Activated CD4-positive, CD25-positive, alpha-beta regulatory T cell (primary cell): ENCODE results near the gene R3HDM2.
"Not testable (repeated sequence)": the region's sequence is repeated elsewhere in the genome, so short reads cannot be mapped to it uniquely, and the experiment has no call there.

Experiments
- DNase-seq, 4 experiments: peaks; one replicate each; lab custom pipeline; 2025; lab: John Stamatoyannopoulos, UW

R3HDM2 gene

DNA sequence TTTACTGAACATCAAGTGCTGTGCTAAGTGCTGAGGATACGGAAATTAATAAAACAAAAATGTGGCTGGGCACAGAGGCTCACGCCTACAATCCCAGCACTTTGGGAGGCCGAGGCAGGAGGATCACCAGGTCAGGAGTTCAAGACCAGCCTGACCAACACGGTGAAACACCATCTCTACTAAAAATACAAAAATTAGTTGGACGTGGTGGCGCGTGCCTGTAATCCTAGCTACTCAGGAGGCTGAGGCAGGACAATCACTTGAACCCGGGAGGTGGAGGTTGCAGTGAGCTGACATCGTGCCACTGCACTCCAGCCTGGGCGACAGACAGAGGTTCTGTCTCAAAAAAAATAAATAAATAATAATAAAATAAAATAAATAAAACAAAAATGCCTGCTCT lies 3.9 kb downstream of the R3HDM2 start:
- DNase-seq = not testable (repeated sequence)

- DNase-seq = no peak
Measured at GRCh38 chr12:57420482-57420881, 10.4 kb downstream of the R3HDM2 start.

- no peak for DNase-seq
Measured at GRCh38 chr12:57419495-57419894, 11.3 kb downstream of the R3HDM2 start.

DNA sequence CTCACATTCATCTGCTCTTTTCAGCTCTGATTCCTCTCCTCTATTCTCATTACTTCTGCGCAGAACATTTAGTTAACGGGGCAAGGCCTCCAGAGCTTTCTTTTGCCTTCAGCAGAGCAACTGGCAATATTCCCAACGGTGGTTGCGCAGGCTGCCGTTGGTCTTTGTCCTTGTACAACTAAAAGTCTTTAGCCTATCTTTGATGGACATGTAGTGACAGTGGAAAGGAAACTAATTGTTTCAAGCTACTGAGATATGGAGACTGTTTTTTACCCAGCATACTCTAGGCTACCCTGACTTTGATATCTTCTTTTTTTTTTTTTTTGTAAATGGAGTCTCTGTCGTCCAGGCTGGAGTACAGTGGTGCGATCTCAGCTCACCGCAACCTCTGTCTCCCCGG lies 12.6 kb downstream of the R3HDM2 start:
- DNase-seq = no peak

DNA sequence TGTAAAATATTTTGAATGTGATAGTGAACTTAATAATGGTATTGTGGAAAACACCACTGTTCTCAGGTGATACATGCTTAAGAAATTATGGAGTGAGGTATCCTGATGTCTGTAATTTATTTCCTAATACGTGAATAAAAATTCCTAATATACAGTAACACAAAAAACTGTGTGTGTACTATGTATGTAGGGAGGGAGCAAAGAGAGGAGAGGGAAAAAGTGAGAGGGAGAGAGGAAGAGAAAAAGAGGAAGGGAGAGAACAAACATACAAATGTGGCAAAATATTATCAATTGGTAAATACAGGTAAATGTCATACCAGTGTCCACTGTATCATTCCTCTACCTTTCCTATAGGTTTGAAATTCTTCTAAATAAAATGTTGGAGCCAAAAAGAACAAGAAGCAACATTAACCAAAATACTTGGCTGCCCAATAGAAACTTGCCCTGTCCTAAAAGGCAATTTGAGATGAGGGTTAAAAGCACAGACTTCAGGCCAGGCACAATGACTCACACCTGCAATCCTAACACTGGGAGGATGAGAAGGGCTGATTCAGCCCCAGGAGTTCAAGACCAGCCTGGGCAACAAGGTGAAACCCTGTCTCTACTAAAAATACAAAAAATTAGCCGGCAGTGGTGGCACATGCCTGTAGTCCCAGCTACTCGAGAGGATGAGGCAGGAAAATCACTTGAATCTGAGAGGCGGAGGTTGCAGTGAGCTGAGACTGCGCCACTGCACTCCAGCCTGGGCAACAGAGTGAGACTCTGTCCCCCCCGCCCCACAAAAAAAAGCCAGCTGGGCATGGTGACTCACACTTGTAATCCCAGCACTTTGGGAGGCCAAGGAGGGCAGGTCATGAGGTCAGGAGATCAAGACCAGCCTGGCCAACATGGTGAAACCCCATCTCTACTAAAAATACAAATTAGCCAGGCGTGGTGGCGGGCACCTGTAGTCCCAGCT lies 14.5 kb downstream of the R3HDM2 start:
- no peak for DNase-seq

- DNase-seq = no peak
Measured at GRCh38 chr12:57415088-57415487, 15.8 kb downstream of the R3HDM2 start.

DNA sequence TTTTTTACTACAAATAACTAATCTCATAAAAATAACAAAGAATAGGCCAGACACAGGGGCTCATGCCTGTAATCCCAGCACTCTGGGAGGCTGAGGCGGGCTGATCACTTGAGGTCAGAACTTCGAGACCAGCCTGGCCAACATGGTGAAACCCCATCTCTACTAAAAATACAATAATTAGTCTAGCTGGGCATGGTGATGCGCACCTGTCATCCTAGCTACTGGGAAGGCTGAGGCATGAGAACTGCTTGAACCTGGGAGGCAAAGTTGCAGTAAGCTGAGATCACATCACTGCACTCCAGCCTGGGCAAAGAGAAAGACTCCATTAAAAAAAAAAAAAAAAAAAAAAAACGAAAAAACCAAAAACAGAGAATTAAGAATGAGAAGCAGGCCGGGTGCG lies 16.7 kb downstream of the R3HDM2 start:
- not testable (repeated sequence) for DNase-seq

- no peak for DNase-seq
Measured at GRCh38 chr12:57410534-57410933, 20.3 kb downstream of the R3HDM2 start.

- no peak for DNase-seq
Measured at GRCh38 chr12:57404966-57405640, 25.7 kb downstream of the R3HDM2 start.

GRCh38 chr12:57402156-57402555 lies 28.7 kb downstream of the R3HDM2 start:
- DNase-seq = not testable (repeated sequence)

DNA sequence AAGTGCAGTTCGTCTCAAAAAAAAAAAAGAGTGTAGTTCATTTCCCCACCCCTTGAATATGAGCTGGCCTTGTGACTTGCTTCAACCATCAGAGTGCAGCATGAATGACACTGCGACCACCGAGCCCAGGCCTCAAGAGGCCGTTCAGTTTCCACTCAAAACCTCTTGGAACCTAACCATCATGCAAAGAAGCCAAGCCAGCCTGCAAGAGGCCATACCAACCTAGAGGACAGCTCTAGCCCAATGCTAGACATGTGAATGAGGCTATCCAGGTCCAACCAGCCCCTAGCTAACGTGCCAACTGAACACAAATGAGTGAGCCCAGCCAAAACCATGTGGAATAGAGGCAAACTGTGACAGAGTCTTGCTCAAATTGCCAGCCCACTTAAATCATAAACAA lies 29.7 kb downstream of the R3HDM2 start:
- DNase-seq = no peak

DNA sequence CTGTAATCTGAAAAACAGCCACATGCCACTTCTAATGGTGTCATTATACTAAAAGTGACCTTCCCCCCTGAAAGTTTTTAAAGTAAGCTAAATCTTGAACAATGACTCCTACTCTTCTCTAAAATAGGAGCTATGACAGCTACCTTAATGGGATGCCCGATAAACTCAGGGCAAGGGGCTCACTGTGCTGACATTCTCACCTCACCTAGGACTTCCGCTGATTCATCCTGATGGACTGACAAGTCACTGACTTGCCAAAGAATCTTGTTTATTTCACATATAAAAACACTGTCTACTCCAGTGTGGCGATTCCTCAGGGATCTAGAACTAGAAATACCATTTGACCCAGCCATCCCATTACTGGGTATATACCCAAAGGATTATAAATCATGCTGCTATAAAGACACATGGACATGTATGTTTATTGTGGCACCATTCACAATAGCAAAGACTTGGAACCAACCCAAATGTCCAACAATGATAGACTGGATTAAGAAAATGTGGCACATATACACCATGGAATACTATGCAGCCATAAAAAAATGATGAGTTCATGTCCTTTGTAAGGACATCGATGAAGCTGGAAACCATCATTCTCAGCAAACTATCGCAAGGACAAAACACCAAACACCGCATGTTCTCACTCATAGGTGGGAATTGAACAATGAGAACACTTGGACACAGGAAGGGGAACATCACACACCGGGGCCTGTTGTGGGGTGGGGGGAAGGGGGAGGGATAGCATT lies 31.0 kb downstream of the R3HDM2 start:
- DNase-seq = not testable (repeated sequence)

DNA sequence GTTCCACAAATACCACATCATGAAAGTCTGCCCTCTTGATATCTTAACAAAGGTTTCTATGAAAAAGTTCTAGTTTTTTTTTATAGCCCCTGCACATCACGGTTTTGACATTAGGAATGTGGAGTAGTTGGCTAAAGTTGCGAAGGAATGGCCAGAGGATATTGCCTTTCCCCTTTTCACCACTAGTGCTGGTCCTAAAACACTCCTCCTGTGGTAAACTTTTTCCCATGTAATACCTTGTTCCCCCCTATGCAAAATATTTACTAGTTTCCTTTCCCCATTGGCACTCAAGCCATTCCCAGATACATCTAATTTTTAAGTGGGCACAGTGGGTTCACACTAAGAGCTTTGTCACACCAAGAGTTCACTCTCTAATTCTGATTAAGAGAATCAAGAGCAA lies 33.4 kb downstream of the R3HDM2 start:
- DNase-seq = no peak

GRCh38 chr12:57395121-57395520 lies 35.7 kb downstream of the R3HDM2 start:
- no peak for DNase-seq

GRCh38 chr12:57390174-57390573 lies 40.7 kb downstream of the R3HDM2 start:
- DNase-seq = no peak

GRCh38 chr12:57389033-57389432 lies 41.8 kb downstream of the R3HDM2 start:
- no peak for DNase-seq

- no peak for DNase-seq
Measured at GRCh38 chr12:57388425-57388824, 42.4 kb downstream of the R3HDM2 start.

DNA sequence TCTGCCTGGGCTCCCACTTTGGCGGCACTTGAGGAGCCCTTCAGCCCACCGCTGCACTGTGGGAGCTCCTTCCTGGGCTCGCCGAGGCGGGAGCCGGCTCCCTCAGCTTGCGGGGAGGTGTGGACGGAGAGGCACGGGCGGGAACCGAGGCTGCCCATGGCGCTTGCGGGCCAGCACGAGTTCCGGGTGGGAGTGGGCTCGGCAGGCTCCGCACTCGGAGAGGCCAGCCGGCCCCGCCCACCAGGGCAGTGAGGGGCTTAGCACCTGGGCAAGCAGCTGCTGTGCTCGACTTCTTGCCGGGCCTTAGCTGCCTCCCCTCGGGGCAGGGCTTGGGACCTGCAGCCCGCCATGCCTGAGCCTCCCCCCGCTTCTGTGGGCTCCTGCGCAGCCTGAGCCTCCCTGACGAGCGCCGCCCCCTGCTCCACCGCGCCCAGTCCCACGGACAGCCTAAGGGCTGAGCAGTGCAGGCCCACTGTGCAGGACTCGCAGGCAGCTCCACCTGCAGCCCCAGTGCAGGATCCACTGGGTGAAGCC lies 44.6 kb downstream of the R3HDM2 start:
- DNase-seq = no peak

DNA sequence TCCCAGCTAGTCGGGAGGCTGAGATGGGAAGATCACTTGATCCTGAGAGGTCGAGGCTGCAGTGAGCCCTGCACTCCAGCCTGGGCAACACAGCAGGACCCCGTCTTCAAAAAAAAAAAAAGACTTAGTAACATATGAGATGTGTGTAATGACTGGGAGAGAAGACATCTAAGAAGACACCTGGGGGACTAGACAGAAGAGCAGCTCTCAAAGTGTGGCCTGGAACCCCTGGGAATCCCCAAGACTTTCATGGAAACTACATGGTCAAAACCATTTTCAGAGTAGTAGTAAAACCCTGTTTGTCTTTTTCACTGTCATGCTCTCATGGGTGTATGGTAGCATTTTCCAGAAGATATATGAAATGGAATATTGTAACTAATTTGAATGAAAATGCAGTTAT lies 45.3 kb downstream of the R3HDM2 start:
- no peak for DNase-seq

- no peak for DNase-seq
Measured at GRCh38 chr12:57384478-57384877, 46.4 kb downstream of the R3HDM2 start.

- no peak for DNase-seq
Measured at GRCh38 chr12:57381693-57382220, 49.1 kb downstream of the R3HDM2 start.

GRCh38 chr12:57380300-57380699 lies 50.5 kb downstream of the R3HDM2 start:
- DNase-seq = no peak
